GM19372 (cell line): ENCODE results near the gene SREBF1.

ENCODE experiments used
- ATAC-seq: cut with Tn5 transposase; IDR thresholded peaks from one replicate; pipeline ENCODE4 v1.9.1; 2021; ENCODE audit warnings: mild to moderate bottlenecking, low read depth, moderate library complexity; ENCODE audit not compliant: unreplicated experiment

SREBF1 gene

DNA sequence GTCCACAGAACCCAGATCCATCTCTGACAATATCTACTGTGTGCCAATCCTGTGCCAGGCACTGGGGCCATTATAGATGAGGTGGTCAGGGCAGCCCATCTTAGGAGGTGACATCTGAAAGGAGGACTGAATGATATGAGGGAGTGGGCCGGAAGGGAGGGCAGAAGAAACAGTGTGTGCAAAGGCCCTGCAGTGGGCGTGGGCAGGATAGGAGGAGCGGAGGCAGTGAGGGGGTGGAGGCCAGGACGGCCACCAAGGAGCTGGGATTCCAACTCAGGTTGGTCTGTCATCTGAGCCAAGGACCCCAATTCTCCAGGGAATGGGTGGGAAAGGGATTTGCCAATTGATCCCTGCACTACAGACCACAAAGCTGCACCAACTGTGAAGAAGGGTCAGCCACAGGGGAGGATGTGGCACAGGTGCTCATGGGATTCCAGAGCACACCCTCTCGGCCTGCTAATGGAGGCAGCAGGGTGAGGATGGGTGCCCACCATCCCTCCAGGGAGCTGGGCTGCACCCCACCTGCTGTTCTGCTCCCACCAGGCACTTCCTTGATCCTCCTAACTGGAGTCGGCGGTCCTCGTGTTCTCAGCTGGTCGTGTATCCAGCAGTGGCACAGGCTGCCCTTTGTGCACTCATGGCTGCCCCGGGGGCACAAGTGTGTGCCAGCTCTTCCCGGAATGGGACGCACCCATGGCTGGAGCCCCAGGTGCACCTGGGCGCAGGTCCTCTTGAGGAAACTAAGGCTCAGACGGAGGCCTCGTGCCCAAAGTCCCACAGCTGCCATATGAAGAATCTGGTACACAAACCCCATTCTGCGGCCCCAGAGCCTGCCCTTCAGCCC, 9.6 kb downstream of the SREBF1 start:
- no peak for ATAC-seq

DNA sequence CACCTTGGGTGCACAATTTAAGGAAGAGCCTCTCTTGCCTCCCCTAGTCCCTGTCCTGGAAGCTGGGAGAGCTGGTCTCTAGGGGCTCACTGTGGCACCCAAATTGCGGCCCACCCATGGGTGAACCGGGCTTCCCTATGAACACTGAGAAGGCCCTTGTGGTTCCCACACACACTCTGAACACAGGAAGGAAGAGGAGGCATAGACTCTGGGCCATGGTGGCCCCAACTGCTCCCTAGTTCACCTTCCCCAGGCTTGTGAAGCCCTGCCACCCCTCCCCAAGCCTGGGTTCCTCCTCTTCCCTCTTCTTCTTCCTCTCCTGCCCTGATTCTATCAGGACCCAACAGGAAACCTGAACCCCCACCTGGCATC, 10.5 kb downstream of the SREBF1 start:
- ATAC-seq = no peak

DNA sequence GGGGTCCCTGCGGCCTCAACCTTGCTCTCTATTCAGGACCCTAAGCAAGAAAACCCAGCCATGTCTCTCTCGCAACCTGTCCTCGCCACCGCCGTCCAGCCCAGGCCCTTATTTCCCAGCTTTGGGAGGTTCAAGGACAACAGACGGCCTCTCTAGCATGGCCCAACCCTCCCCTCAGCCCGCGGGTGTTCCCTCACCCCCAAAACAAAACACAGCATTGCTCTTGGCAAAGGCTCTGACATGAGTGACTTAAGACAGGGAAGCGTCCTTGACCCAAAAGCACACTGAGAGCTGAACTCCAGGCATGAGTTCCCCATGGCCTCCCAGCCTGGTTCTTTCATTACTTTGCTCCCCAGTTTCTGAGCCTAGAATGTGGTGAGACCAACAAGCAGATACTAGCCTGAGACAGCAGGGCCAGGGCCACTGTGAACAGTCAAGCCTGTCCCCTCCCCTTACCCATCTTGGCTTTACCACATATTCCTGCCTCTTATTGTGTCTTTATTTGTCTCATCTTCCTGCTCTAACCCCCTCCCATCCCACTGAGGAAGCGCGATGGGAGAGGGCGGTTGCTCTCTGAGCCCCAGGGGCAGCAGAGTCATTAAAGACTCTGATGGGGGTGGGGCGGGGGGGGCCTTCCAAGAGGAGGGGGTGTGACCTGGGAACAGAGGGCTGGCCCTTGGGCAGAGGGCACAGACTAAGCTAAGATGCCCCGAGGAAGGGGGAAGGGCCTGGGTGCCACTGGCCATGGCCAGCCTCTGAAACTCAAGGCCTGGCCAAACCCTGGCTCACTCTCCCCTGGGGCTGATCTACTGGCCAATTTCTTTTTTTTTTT, 11.8 kb downstream of the SREBF1 start:
- ATAC-seq = no peak

GRCh38 chr17:17824119-17824782, 12.5 kb downstream of the SREBF1 start:
- no peak for ATAC-seq

DNA sequence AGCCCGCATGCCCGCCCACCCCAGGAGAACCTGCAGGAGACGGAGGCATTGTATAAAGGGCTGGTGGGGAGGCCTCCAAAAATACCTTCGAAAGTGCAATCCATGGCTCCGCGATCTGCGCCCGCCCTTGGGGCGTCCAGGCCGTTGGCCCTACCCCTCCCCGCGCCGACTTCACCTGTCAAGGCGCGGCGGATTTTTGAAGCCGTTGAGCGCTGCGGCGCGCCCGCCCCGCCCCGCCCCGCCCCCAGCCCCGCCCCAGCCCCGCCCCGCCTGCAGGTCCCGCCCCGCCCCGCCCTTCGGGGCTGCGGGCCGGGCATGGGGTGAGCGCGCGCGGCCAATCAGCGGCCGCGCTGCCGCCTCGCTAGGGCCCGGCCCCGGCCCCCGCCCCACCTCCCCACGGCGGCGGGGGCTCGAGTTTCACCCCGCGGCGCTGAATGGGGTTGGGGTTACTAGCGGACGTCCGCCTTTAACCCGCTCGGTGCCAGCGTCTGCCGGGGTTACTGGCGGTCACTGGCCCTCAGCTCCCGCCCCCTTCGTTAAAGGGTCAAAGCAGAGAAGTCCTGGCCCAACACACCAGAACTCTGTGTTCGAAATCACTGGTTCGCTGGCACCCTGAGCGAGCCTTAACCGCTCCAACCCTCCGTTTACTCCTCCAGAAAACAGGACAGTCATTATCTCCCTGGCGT, 13.2 kb downstream of the SREBF1 start:
- ATAC-seq = peak; percentile 85

GRCh38 chr17:17822616-17823015, 14.2 kb downstream of the SREBF1 start:
- no peak for ATAC-seq

DNA sequence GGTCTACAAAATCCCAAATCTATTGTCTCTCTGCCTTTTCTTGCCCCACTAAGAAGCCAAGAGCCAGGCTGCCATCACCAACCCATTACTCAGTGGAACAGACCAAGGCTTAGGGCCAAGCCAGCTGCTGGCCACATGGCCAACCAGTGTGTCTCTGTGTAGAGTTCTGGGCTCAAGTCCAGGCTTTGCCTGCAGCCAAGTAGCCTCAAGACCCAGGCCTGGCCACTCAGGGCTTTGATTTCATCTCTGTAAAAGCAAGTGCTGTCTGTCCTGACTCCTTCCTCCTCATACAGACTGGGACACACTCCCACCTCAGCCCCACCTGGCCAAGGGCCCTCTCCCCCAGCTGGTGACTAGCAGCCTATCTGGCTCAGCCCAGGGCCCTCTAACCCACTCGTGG, 14.6 kb downstream of the SREBF1 start:
- no peak for ATAC-seq

- no peak for ATAC-seq
Measured at GRCh38 chr17:17820463-17821158, 16.2 kb downstream of the SREBF1 start.

GRCh38 chr17:17820046-17820445, 16.7 kb downstream of the SREBF1 start:
- no peak for ATAC-seq

DNA sequence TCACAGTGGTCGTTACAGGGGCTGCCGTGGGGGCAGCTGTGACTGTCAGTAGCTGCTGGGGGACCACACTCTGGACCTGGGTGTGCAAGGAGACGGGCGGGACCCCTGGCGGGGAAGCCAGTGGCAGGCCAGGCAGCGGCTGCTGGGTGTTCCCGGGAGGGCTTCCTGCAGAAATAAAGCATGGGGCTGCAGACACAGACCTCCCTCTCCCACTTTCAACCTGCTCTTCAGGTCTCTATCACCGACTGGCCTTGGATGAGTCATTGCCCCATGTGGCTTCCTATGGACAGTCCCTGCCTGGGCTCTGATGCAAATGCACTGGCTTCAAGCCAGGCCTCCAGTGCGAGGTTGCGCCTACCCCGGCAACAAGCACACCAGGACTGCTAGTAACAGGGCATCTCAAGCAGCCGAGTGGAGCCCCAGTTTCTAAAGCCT, 17.2 kb downstream of the SREBF1 start:
- ATAC-seq = peak; percentile 40

DNA sequence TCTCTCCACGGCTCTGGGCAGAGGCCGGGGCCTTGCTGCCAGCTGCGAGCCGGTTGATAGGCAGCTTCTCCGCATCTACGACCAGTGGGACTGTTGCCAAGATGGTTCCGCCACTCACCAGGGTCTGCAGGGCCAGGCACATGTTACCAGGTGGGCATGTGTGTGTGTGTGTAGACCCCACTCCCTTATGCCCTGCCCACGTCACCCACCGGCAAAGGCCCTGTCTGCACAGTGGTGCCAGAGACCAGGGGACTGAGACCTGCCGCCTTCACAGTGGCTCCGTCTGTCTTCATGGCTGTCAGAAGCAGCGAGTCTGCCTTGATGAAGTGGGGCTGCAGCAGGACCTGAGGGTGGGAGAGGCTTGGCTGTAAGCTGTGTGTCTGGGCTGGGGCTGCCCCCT, 17.7 kb downstream of the SREBF1 start:
- no peak for ATAC-seq

- no peak for ATAC-seq
Measured at GRCh38 chr17:17818088-17818526, 18.7 kb downstream of the SREBF1 start.

DNA sequence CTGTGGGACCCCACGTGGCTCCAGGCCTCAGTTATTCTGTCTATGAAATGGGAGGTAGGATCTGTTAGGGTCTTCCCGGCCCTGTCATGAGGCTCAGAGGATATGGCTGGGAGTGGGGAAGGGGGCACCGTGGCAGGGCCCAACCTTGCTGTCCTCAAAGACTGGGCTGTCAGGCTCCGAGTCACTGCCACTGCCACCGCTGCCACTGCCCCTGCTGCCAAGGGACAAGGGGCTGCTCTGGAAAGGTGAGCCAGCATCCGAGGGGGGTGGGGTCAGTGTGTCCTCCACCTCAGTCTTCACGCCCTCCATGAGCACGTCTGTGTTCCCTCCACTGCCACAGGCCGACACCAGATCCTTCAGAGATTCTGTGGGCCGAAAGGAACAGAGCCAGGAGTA, 19.2 kb downstream of the SREBF1 start:
- ATAC-seq = no peak

GRCh38 chr17:17816831-17817551, 19.8 kb downstream of the SREBF1 start:
- ATAC-seq = no peak

DNA sequence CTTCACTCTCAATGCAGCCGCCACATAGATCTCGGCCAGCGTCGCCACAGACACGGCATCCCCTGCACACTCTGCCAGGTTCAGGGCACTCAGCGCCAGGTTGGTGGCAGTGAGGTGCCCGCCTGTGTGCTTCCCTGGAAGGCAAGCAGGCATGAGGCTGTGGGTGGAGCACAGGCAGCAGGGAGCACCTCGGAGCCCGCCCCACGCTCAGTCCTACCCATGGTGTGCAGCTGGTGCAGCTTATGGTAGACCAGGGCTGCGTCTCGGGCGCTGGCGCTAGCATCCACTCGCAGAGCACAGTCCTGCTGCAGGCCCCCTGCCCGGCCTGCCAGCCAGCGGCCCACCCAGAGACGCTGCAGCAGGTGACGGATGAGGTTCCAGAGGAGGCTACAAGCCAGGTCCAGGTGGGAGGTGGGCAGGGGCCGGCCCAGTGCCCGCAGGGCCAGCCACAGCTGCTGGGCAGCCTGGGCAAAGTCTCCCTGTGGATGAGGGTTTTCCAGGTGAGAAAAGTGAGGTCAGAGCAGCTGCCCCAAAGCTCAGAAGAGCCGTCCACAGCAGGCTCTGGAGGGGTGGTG, 20.5 kb downstream of the SREBF1 start:
- no peak for ATAC-seq

- no peak for ATAC-seq
Measured at GRCh38 chr17:17815436-17816200, 21.2 kb downstream of the SREBF1 start.

DNA sequence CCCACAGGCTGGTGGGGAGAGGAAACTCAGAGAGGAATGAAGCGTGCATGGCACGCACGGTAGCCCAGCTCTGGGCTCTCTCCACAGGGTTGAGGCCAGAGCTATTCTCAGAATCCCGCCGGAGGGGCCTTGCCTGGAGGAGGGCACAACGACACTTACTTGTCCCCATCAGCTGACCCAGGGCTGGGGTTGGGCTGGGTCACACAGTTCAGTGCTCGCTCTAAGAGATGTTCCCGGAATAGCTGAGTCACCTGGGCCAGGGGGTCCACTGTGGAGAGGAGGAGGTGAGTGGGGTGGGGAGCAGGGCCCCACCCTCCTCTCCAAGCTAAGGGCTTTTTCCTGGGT, 21.8 kb downstream of the SREBF1 start:
- no peak for ATAC-seq
